Liver (tissue), 9 donors: ENCODE measurements around the gene STN1. TPM values are rescaled to one million over a fixed set of nuclear protein-coding genes. Genes with fewer than 3 reads are reported as not detected.

Experiments used
- DNase-seq: peaks from one replicate; pipeline ENCODE4 v3.0.0-alpha.2; 2017; ENCODE audit warnings: low spot score
- H3K27ac ChIP-seq, 2 donors: one replicate each; pipeline ENCODE4 v1.7.0; 2013; ENCODE audit warnings: inconsistent platforms in 2 of 2, low read length in 2 of 2, control low read depth in 1 of 2, low read depth in 1 of 2, mild to moderate bottlenecking in 1 of 2
- H3K27me3 ChIP-seq, 4 donors: one replicate each; pipeline versions ENCODE4 v1.6.1 to v1.7.0; 2013; ENCODE audit warnings: low read length in 3 of 4, inconsistent platforms in 1 of 4, mild to moderate bottlenecking in 1 of 4, moderate library complexity in 1 of 4; ENCODE audit not compliant: control insufficient read depth in 4 of 4, insufficient read depth in 4 of 4
- H3K36me3 ChIP-seq, 4 donors: one replicate each; pipeline versions ENCODE4 v1.6.1 to v1.7.0; 2013; ENCODE audit warnings: low read length in 3 of 4, mild to moderate bottlenecking in 3 of 4, low read depth in 1 of 4, moderate library complexity in 1 of 4; ENCODE audit not compliant: control insufficient read depth in 4 of 4, insufficient read depth in 3 of 4
- H3K4me1 ChIP-seq, 4 donors: one replicate each; pipeline versions ENCODE4 v1.6.1 to v1.7.0; 2013; ENCODE audit warnings: low read length in 3 of 4, mild to moderate bottlenecking in 3 of 4, moderate library complexity in 1 of 4; ENCODE audit not compliant: control insufficient read depth in 4 of 4, insufficient read depth in 4 of 4
- H3K4me3 ChIP-seq, 3 donors: one replicate each; pipeline versions ENCODE4 v1.6.1 to v1.7.0; 2013; ENCODE audit warnings: low read length in 3 of 3, control low read depth in 1 of 3, low read depth in 1 of 3, mild to moderate bottlenecking in 1 of 3
- H3K9ac ChIP-seq, 2 donors: one replicate each; pipeline ENCODE4 v1.7.0; 2013; ENCODE audit warnings: low read length in 2 of 2, mild to moderate bottlenecking in 2 of 2, moderate library complexity in 2 of 2, control low read depth in 1 of 2, low read depth in 1 of 2
- H3K9me3 ChIP-seq, 4 donors: one replicate each; pipeline versions ENCODE4 v1.6.1 to v1.7.0; 2013; ENCODE audit warnings: low read length in 3 of 4; ENCODE audit not compliant: control insufficient read depth in 4 of 4
- ATF3 ChIP-seq: IDR thresholded peaks from 2 replicates; pipeline ENCODE4 v1.6.1; 2016; ENCODE audit warnings: antibody characterized with exemption
- EGR1 ChIP-seq, 2 donors: IDR thresholded peaks; 2 replicates each; pipeline ENCODE4 v1.6.1; 2016 to 2018; ENCODE audit warnings: antibody characterized with exemption in 2 of 2, low read depth in 2 of 2
- FOXA1 ChIP-seq: IDR thresholded peaks from 2 replicates; pipeline ENCODE4 v1.6.1; 2016; ENCODE audit warnings: antibody characterized with exemption
- FOXA2 ChIP-seq: IDR thresholded peaks from 2 replicates; pipeline ENCODE4 v1.6.1; 2016; ENCODE audit warnings: antibody characterized with exemption
- GABPA ChIP-seq, 2 donors: IDR thresholded peaks in 1 of 2; conservative IDR thresholded peaks in 1 of 2; 2 replicates each; pipeline ENCODE4 v1.6.1; 2016; ENCODE audit warnings: antibody characterized with exemption in 2 of 2, mild to moderate bottlenecking in 1 of 2, moderate library complexity in 1 of 2
- HNF4A ChIP-seq, 2 donors: conservative IDR thresholded peaks; 2 replicates each; pipeline ENCODE4 v1.6.1; 2016; ENCODE audit warnings: antibody characterized with exemption in 2 of 2, mild to moderate bottlenecking in 2 of 2
- HNF4G ChIP-seq: IDR thresholded peaks from 2 replicates; pipeline ENCODE4 v1.6.1; 2016; ENCODE audit warnings: antibody characterized with exemption
- JUND ChIP-seq, 2 donors: IDR thresholded peaks; 2 replicates each; pipeline ENCODE4 v1.6.1; 2016; ENCODE audit warnings: antibody characterized with exemption in 2 of 2
- NR2F2 ChIP-seq: IDR thresholded peaks from 2 replicates; pipeline ENCODE4 v1.6.1; 2016; ENCODE audit warnings: antibody characterized with exemption
- RAD21 ChIP-seq, 2 donors: IDR thresholded peaks; 2 replicates each; pipeline ENCODE4 v1.6.1; 2016; ENCODE audit warnings: antibody characterized with exemption in 2 of 2, mild to moderate bottlenecking in 2 of 2
- REST ChIP-seq: IDR thresholded peaks from 2 replicates; pipeline ENCODE4 v1.6.1; 2016; ENCODE audit warnings: antibody characterized with exemption, mild to moderate bottlenecking
- RXRA ChIP-seq, 2 donors: IDR thresholded peaks; 2 replicates each; pipeline ENCODE4 v1.6.1; 2017 to 2018; ENCODE audit warnings: antibody characterized with exemption in 2 of 2, mild to moderate bottlenecking in 1 of 2
- SP1 ChIP-seq: IDR thresholded peaks from 2 replicates; pipeline ENCODE4 v1.6.1; 2018; ENCODE audit warnings: antibody characterized with exemption, mild to moderate bottlenecking
- TAF1 ChIP-seq: conservative IDR thresholded peaks from 2 replicates; pipeline ENCODE4 v1.6.1; 2016; ENCODE audit warnings: antibody characterized with exemption, mild to moderate bottlenecking
- YY1 ChIP-seq: IDR thresholded peaks from 2 replicates; pipeline ENCODE4 v1.6.1; 2016; ENCODE audit warnings: antibody characterized with exemption, mild to moderate bottlenecking
- ZBTB33 ChIP-seq: IDR thresholded peaks from 2 replicates; pipeline ENCODE4 v1.6.1; 2016; ENCODE audit warnings: antibody characterized with exemption
- WGBS: extraction: QIAGEN DNeasy Blood & Tissue Kit; methylation state at CpG from one replicate; pipeline ENCODE4 v1.1.7; 2013; 5-methylcytosine and 5-hydroxymethylcytosine counted together
- polyA plus RNA-seq, 2 donors: library from polyadenylated mRNA; stranded (reverse) in 1 of 2; unstranded in 1 of 2; fragments of 200-250 nt in 1 of 2; fragments of >200 nt in 1 of 2; fragmentation: Nextera tagmentation in 1 of 2; extraction: Ambion mirVana in 1 of 2; gene quantifications; one replicate each; pipeline versions ENCODE4 v1.2.1 to v1.2.3, GENCODE V29; 2013 to 2015
- total RNA-seq, 2 donors: library from RNA; depleted of rRNA; stranded (reverse); fragments of >200 nt; gene quantifications; one replicate each; pipeline ENCODE4 v1.2.3, GENCODE V29; 2014
- TF ChIP-seq, protein P1 (sequence below): fragments of 150-350 bp; IDR thresholded peaks from 2 replicates; pipeline ENCODE4 v1.5.1; 2017; ENCODE audit warnings: improper control_type of control experiment, low read depth, low read length; ENCODE audit not compliant: missing input control
- TF ChIP-seq, protein P2 (sequence below): IDR thresholded peaks from 2 replicates; pipeline ENCODE4 v1.6.1; 2016; ENCODE audit warnings: antibody characterized with exemption
- donor health status: healthy.
- donor health status: healthy.
- donor health status: healthy.
- donor health status: healthy.
- donor health status: healthy.

STN1 gene
- total and polyA plus RNA-seq, 4 donors = 6.9 to 12.9 (median 8.0) TPM

DNA sequence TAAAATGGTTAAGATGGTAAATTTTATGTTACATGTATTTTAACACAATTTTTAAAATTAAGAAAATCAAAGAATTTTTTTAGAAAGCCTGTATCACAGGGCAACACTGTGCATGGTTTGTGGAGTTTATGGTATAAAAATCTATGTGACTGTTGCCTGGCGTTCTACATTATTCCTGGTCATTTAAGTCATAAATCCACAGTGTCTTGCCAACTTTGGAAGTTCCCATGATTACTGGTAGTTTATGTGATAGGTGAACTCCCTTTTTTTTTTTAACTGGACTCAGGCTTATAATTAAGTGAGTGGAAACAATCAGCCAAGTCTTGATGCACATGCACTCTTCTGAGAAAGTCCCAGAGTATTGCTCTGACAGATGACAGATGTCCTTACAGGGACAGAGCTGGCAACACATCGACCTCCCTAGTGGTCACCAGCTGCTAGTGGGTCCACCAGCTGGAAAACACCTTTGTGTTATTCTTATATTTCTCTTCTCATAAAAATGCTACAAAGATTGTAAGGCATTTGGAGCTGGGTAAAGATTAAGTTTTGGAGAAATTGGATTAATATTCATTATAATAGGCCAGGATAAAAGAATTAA lies 8.8 kb upstream of the STN1 start (continued):
- TF ChIP-seq REST (no peak), TAF1 (no peak), RAD21 (IDR thresholded peaks at IDR 0.05) (no peak)
- TF ChIP-seq, protein P1, sequence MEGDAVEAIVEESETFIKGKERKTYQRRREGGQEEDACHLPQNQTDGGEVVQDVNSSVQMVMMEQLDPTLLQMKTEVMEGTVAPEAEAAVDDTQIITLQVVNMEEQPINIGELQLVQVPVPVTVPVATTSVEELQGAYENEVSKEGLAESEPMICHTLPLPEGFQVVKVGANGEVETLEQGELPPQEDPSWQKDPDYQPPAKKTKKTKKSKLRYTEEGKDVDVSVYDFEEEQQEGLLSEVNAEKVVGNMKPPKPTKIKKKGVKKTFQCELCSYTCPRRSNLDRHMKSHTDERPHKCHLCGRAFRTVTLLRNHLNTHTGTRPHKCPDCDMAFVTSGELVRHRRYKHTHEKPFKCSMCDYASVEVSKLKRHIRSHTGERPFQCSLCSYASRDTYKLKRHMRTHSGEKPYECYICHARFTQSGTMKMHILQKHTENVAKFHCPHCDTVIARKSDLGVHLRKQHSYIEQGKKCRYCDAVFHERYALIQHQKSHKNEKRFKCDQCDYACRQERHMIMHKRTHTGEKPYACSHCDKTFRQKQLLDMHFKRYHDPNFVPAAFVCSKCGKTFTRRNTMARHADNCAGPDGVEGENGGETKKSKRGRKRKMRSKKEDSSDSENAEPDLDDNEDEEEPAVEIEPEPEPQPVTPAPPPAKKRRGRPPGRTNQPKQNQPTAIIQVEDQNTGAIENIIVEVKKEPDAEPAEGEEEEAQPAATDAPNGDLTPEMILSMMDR = no peak
- TF ChIP-seq, protein P2, sequence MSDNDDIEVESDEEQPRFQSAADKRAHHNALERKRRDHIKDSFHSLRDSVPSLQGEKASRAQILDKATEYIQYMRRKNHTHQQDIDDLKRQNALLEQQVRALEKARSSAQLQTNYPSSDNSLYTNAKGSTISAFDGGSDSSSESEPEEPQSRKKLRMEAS = no peak

DNA sequence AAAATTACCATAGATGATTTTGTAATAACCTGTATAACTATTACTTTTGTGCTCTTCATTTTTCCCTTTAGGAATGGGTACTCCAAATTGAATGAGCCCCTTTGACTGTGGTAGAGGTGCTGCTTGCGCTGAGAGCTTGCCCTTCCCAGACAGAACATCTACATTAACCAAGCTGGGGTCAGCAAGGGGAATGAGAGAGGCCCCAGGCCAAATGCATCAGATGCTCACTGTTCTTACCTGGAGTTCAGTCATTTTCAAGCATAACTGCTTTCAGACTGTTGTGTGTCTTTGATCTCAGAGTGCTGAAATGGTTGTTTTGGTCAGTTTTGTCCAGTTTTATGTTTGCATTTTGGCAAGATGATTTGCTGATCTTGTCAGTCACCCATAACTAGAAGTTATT lies 7.6 kb upstream of the STN1 start:
- TF ChIP-seq YY1 (no peak), ATF3 (no peak), EGR1 (IDR thresholded peaks at IDR 0.05; ENCODE audit: low read depth in 2 of 2) (no peak), NR2F2 (no peak), RAD21 (IDR thresholded peaks at IDR 0.05) (no peak), HNF4G (no peak), HNF4A (conservative IDR thresholded peaks at IDR 0.05) (no peak), GABPA (IDR thresholded peaks at IDR 0.05 in 1 of 2, conservative IDR thresholded peaks at IDR 0.05 in 1 of 2) (no peak), FOXA2 (no peak), SP1 (no peak), RXRA (IDR thresholded peaks at IDR 0.05) (no peak), ZBTB33 (no peak), REST (no peak), TAF1 (no peak), FOXA1 (no peak), JUND (IDR thresholded peaks at IDR 0.05) (no peak)
- TF ChIP-seq, protein P1 = no peak
- TF ChIP-seq, protein P2 = no peak
- no peaks in the 10 kb centered on the region for H3K27me3 ChIP-seq

More for the DNA sequence above, 7.6 kb upstream of the STN1 start:
- Histone ChIP-seq H3K27ac (no peak overlapping the region), H3K9ac (no peak overlapping the region), H3K9me3 (no peaks in the 10 kb centered on the region), H3K4me3 (no peak overlapping the region), H3K4me1 (no peaks in the 10 kb centered on the region), H3K36me3 (no peaks in the 10 kb centered on the region)
- no peak for DNase-seq
- WGBS = 98% methylated on average over 1 of the region's 1 CpG
